Measurements from ENCODE around the gene TGFB1I1. TPM values are rescaled to one million over a fixed set of nuclear protein-coding genes. Genes with fewer than 3 reads are reported as not detected.

TGFB1I1 gene
- total and polyA plus RNA-seq, 2 of the 4 experiments (the other 2 are of a cell fraction), result 24.9 to 128 TPM

DNA sequence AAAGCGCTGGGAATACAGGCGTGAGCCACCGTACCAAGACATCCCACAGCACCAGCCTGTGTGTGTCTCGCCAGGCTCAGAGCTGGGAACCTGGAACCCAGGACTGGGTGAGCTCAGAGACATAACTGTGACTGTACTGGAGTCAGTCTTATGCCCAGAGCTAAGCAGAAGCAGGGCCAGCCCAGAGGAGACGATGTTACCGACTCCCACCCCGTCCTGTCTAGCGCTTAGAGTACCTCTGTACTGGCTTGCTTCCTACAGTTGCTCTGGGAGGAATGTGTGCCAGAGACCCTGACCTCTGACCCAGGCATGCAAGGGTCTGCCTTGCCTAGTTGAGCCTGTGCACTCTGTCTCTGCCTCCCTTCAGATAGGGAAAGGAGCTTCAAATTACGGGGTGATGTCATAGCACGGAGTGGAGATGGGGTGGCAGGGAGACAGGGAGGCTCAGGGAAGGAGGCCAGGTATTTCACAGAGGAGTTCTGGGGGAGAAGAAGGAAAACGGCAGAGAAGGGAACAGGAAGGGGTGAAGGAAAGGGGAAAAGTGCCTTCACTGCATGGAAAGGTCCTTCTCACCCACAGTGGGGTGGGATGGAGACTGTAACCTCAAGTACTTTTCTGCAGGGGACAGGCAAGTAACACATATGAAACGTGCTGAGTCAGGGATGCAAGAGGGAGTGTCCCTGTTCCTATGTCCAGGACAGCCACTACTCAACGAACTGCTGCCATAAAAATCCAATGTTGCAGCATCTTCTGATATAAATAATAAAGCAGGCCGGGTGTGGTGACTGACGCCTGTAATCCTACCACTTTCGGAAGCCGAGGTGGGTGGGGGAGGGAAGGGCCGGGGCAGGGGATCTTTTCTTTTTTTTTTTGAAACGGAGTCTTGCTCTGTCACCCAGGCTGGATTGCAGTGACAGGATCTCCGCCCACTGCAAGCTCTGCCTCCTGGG, 18.4 kb upstream of the TGFB1I1 start:
- peak; percentile 36 for DNase-seq
- peak overlapping the region; percentile 68 for H2BK120ac ChIP-seq (ENCODE audit: low read depth, low read length)
- H3K79me1 ChIP-seq (ENCODE audit: low read depth in 1 of 2, low read length in 2 of 2), result peaks cover 16 to 71% of the 10 kb centered on the region in 2 experiments
- H3K9me1 ChIP-seq (ENCODE audit: insufficient read depth, low read length), result peaks cover 30% of the 10 kb centered on the region
- H3K27me3 ChIP-seq (ENCODE audit: control insufficient read depth, insufficient read depth, low read length), result no peaks in the 10 kb centered on the region
- H3K4me3 ChIP-seq (ENCODE audit: insufficient read depth, low read depth, low read length), result no peak overlapping the region
- peak overlapping the region; percentile 69 for H2BK20ac ChIP-seq (ENCODE audit: low read depth, low read length)
- peaks cover 40% of the 10 kb centered on the region for H4K20me1 ChIP-seq (ENCODE audit: insufficient read depth, low read length)
- H2AK9ac ChIP-seq (replicated peaks; ENCODE audit: low read depth, low read length, poor library complexity), result peak overlapping the region; percentile 79
- H4K8ac ChIP-seq (ENCODE audit: low read depth in 2 of 2, low read length in 2 of 2), result peak overlapping the region; percentile 4 to 35; a peak in 3 of 4 replicates
- H3K18ac ChIP-seq (ENCODE audit: low read depth, low read length), result peak overlapping the region; percentile 17
- CTCF ChIA-PET, result interaction anchor here (1.0 kb wide), 2 partner anchors 11 to 36 kb away, joined by 3 to 5 read pairs; partner anchors contain the start of gene ZNF843
- no peaks in the 10 kb centered on the region; the same call in 1 of the 2 replicates for H3K36me3 ChIP-seq (ENCODE audit: control insufficient read depth, insufficient read depth, low read length)
- peak overlapping the region; percentile 17 for H2AFZ ChIP-seq (replicated peaks; ENCODE audit: low read length, poor library complexity)
- 0 out of 2 replicates have a peak overlapping the region, but pooled peaks have one; percentile 27 for H3K9ac ChIP-seq (ENCODE audit: low read depth, low read length)
- POLR2A ChIA-PET (ENCODE audit: unreplicated experiment), result interaction anchor here (0.6 to 0.9 kb wide), 2 partner anchors 336 to 412 kb away, joined by 3 to 5 read pairs; partner anchors contain the start of gene KAT8
- H3K56ac ChIP-seq (ENCODE audit: extremely low read depth, insufficient read depth, low read length), result no peak overlapping the region
- peak overlapping the region; percentile 66 for H2BK5ac ChIP-seq (ENCODE audit: low read depth, low read length, poor library complexity, severe bottlenecking)
- H3K14ac ChIP-seq (replicated peaks; ENCODE audit: low read depth, low read length), result peak overlapping the region; percentile 56
- H3K9me3 ChIP-seq (ENCODE audit: control insufficient read depth, insufficient read depth, low read length), result no peaks in the 10 kb centered on the region
- peak overlapping the region; percentile 52 for H3K4me2 ChIP-seq (ENCODE audit: low read depth, low read length)
- peak overlapping the region; percentile 92; the same call in 2 of the 3 replicates for H2BK15ac ChIP-seq (ENCODE audit: low read depth, low read length)
- peak overlapping the region; percentile 82 for H3K27ac ChIP-seq (ENCODE audit: insufficient read depth, low read length)
- dilution Hi-C loops (cut with HindIII; ENCODE audit: low sequenced_read_pairs, unreplicated experiment), result no loop called here
- H4K91ac ChIP-seq (ENCODE audit: insufficient read depth, low read depth, low read length), result peak overlapping the region; percentile 54
- intact Hi-C loops (cut with micrococcal nuclease), result no loop called here
- ATAC-seq (ENCODE audit: low read depth), result peak; percentile 28
- peak overlapping the region; percentile 87 for H2AK5ac ChIP-seq (ENCODE audit: low read depth, low read length)
- WGBS, 2 experiments (ENCODE audit: extremely low coverage in 2 of 2, insufficient read length in 1 of 2), result 33% methylated on average over 2 of the region's 20 CpGs; no CpG with 5 or more reads in 1 of the 2 experiments
- peaks cover 25% of the 10 kb centered on the region for H3K4me1 ChIP-seq (ENCODE audit: control insufficient read depth, insufficient read depth, low read length)
- BruUV-seq (replicated peaks), result no TSS peak
- TF ChIP-seq RAD21 (IDR thresholded peaks at IDR 0.05; ENCODE audit: low read length) (no peak), POLR2A (IDR thresholded peaks at IDR 0.05; ENCODE audit: low read depth, low read length) (no peak), MAFK (IDR thresholded peaks at IDR 0.05; ENCODE audit: low read depth, low read length) (peak; percentile 85), CEBPB (IDR thresholded peaks at IDR 0.05; ENCODE audit: low read depth, low read length) (no peak), MXI1 (IDR thresholded peaks at IDR 0.05; ENCODE audit: borderline replicate concordance, low read depth, low read length) (no peak), FOS (IDR thresholded peaks at IDR 0.05; ENCODE audit: low read depth, low read length) (no peak)
- TF ChIP-seq, protein P1, sequence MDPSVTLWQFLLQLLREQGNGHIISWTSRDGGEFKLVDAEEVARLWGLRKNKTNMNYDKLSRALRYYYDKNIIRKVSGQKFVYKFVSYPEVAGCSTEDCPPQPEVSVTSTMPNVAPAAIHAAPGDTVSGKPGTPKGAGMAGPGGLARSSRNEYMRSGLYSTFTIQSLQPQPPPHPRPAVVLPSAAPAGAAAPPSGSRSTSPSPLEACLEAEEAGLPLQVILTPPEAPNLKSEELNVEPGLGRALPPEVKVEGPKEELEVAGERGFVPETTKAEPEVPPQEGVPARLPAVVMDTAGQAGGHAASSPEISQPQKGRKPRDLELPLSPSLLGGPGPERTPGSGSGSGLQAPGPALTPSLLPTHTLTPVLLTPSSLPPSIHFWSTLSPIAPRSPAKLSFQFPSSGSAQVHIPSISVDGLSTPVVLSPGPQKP (IDR thresholded peaks at IDR 0.05; ENCODE audit: borderline replicate concordance, low read depth, low read length), result no peak
- H3K4ac ChIP-seq (ENCODE audit: low read depth, low read length), result peak overlapping the region; percentile 90
- H3K23ac ChIP-seq (ENCODE audit: low read depth, low read length), result peak overlapping the region; percentile 86
- in situ Hi-C loops (cut with MboI; ENCODE audit: low sequenced_read_pairs), result loop anchor here (25.0 kb wide), 1 partner anchor 409 kb away; the partner anchor contains the start of gene ZNF267
- H4K5ac ChIP-seq (ENCODE audit: low read depth, low read length), result peak overlapping the region; percentile 69
